Adrenal gland (tissue), 5 donors: ENCODE measurements around the gene ALAD.

ENCODE experiments used
- POLR2A ChIP-seq, 2 donors: fragments of 450-650 bp; IDR thresholded peaks; one replicate each; pipeline ENCODE4 v1.6.1; 2017; ENCODE audit warnings: antibody characterized with exemption in 2 of 2, mild to moderate bottlenecking in 2 of 2, moderate library complexity in 1 of 2
- TF ChIP-seq, protein P1 (sequence below), 6 experiments: fragments of 450-650 bp in 4 of 6; fragments of 200-600 bp in 2 of 6; sonication (generic) in 1 of 6; IDR thresholded peaks; 1 replicate in 5 of 6; 2 replicates in 1 of 6; pipeline versions ENCODE4 v1.5.1 to v1.8.0; 2016 to 2021; ENCODE audit warnings: antibody characterized with exemption in 6 of 6, mild to moderate bottlenecking in 2 of 6, moderate library complexity in 1 of 6
- donor health status: DM: no; HTN: no; CAD: no.

DNA sequence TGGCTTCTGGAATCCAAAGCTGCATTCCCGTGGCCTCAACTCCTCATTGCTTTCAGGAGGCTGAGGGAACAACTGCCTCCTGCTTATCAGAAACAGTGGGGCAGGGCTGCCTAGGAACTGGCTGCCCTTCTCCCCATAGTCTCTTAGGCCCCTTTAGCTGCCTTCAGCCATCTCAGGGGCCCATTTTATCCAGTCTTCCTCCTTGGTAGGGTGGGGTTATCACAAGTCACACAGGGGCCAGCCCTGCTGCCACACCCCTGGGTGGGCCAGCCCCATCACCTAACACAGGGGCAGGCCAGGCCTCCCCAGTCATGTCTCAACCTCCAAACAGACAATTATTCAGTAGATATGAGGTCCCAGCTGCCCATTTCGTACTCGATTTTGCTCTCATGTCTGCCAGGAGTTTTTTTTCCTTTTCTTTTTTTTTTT is 3.9 kb downstream of the ALAD start:
- TF ChIP-seq, protein P1, sequence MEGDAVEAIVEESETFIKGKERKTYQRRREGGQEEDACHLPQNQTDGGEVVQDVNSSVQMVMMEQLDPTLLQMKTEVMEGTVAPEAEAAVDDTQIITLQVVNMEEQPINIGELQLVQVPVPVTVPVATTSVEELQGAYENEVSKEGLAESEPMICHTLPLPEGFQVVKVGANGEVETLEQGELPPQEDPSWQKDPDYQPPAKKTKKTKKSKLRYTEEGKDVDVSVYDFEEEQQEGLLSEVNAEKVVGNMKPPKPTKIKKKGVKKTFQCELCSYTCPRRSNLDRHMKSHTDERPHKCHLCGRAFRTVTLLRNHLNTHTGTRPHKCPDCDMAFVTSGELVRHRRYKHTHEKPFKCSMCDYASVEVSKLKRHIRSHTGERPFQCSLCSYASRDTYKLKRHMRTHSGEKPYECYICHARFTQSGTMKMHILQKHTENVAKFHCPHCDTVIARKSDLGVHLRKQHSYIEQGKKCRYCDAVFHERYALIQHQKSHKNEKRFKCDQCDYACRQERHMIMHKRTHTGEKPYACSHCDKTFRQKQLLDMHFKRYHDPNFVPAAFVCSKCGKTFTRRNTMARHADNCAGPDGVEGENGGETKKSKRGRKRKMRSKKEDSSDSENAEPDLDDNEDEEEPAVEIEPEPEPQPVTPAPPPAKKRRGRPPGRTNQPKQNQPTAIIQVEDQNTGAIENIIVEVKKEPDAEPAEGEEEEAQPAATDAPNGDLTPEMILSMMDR (IDR thresholded peaks at IDR 0.05), result no peak
- TF ChIP-seq POLR2A (IDR thresholded peaks at IDR 0.05), result no peak
